GM21723 (cell line): ENCODE measurements around the gene LRCH3.

ENCODE experiments used
- ATAC-seq: cut with Tn5 transposase; IDR thresholded peaks from one replicate; pipeline ENCODE4 v1.9.1; 2021; ENCODE audit warnings: mild to moderate bottlenecking, moderate library complexity; ENCODE audit not compliant: unreplicated experiment

The LRCH3 gene

DNA sequence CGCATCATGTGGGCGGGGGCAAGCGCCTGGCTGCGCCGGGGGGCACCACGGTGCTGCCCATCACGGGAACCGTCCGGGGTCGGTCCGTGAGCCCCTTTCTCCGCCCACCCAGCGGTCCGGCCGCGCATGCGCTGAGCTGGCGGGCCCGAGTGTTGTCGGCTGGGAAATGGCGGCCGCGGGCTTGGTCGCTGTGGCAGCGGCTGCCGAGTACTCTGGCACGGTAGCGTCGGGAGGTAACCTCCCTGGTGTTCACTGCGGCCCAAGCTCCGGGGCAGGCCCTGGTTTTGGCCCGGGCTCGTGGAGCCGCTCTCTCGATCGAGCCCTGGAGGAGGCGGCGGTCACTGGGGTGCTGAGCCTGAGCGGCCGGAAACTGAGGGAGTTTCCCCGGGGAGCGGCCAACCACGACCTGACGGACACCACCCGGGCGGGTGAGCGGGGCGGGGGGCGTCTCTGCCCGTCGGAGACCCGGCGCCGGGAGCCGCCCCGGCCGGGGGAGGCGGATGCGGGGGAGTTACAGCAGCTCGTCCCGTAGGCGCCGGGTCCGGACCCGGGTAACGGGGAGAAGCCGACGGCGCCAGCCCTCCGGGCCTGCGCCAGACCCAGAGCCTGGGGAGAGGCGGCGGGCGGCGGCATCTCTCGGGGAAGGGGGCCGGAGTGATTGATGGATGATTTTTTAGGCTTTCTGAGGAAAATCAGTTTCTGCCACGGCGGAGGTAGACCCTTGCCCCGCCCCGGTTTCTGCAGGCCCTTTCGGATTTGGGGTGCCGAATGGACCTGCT is at the start of gene LRCH3:
TSS of gene LRCH3 (plus strand) at position 142 of the 779 bp plus-strand sequence. CDS start at position 167, 25 bp downstream.
- ATAC-seq: peak; percentile 79

- ATAC-seq: no peak
Measured at GRCh38 chr3:197742787-197743186, 48.3 kb upstream of the LRCH3 start.

DNA sequence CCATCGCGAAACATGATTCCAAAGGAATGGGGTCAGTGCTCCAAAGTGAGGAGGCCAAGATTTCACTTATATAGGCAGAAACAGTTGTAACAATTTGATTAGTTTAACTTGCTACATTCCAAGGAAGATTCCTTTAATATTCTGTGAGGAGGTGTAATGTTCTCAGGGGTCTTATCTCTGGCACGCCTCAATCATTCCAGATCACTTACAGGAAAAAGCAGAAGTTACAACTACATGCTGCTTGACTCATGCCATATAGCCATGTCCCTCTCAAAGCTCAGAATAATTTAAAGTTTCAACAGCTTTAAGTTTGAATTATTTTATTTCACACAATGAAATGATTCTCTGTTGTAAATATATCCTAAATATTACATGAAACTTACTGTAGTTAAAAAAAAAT is 44.8 kb upstream of the LRCH3 start:
- ATAC-seq: no peak

DNA sequence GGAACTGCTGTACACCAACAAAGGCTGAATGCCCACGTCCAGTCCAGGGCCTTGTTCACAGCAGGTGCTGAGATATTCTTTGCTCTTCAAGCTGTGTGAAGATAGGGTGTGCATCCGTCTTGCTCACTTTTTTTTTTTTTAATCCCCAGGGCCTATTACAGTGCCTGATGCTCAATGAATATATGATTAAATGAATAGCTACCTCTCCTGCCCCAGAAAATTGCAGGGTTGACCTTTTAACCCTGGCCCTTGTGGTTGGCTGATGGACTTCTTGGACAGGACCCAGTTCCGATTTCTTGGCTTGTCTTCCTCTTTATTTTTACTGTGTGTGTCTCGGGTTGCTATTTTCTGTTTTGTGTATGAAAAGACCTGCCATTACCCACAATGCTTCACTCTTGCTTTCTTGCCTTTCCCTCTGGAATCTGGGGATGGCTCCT is 44.2 kb upstream of the LRCH3 start:
- no peak for ATAC-seq

DNA sequence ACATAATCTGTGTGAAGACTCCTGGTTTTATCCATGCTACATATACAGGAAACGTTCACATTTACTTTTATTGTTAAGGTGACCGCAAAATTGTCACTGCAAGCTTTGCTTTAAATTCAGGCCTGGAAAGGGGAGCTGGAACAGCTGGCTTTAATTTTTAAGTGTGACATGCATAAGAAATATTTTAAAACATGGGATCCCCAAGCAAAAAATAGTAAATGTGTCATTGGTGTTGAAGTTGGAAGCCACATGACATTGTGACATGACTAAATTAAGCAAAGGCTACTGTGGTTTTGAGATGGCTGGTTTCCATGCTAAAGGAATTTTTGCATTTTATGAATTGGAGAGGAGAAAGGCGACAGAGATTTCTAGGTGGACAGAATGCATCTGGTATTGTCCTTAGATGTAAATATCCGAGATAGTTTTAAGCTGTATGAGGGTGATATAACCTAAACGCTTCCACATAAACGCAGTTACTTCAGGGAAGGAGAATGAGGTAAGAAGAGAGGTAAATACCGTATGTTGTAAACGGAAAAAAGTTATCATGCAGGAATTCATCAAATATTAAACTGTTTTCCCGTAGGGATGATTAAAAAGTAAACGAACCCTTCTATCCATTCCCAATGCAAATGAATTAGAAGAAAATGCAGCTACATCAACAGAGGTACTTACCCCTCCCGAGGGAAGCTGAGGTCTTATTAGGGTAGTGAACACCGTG is 42.3 kb upstream of the LRCH3 start:
- ATAC-seq: no peak

DNA sequence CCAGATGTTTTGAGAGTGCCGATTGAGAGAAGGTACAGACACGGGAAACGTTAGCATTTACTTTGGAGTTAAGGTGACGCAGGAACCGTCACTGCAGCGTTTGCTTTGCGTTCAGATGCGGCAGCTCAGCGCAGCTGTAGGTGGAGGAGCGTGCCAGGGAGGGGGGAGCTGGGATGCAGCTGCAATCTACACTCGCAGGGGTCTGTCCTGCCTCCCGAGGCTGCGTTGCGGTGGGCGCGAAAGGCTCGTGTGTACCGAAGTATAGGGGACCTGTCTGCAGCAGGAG is 41.8 kb upstream of the LRCH3 start:
- ATAC-seq: peak; percentile 43

- peak; percentile 74 for ATAC-seq
Measured at GRCh38 chr3:197749601-197750395, 41.3 kb upstream of the LRCH3 start, which contains the start of gene FYTTD1. Gene FYTTD1 (plus strand): TSS chr3:197749883. CDS start chr3:197749972, 89 bp downstream.

DNA sequence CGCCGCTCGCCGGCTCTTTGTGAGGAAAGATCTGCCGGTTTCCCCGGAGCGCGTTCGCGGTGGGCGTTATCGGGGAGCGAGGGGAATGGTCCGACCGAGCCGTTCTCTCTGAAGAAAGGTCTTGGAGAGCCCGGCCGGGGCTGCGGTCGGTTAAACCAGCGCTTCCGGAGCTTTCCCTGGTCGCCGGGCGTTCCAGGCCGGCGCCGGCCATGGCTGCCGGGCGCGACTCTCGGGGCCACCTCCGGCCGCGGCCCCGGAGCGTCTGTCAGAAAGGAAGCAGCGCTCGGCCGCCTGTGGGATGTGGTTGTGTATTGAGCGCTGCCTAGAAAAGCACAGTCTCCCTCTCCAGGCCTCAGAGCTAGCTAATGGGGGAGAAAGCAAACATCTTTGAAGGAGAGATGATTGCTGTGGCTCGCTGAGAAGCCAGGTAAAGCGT is 40.6 kb upstream of the LRCH3 start:
- peak; percentile 46 for ATAC-seq

DNA sequence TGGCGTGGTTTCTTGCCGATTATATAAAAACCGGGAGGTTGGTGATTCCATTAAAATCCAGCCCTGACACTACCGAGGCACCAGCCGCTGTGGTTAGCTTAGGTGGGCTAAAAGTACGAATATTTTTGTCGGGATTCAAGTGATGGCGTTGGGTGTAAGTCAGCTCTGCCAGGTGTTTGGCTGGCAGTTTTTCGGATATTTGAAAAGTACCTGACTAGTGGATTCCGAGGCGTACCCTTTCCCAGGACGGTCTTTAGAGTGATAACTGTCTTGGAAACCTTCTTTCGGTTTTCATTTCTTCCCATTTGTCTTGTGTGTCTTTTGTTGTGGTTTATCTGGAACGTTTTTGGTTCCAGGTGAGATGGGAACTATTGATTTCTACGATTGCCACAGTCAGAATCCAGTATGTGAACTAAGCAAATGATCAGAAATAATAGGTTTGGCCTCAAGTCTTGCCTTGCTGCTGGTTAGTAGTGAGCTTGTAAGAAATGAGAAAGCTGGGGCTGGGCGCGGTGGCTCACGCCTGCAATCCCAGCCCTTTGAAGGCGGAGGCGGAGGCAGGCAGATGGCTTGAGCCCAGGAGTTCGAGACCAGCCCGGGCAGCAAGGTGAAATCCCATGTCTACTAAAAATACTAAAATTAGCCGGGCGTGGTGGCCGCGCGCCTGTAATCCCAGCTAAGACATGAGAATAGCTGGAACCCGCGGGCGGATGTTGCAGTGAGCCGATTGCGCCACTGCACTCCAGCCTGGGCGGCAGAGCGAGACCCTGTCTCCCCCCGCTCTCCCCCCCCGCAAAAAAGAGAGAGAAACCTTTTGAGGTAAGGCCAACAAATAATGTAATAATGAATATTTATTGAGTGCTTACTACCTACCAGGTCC is 40.0 kb upstream of the LRCH3 start:
- no peak for ATAC-seq

DNA sequence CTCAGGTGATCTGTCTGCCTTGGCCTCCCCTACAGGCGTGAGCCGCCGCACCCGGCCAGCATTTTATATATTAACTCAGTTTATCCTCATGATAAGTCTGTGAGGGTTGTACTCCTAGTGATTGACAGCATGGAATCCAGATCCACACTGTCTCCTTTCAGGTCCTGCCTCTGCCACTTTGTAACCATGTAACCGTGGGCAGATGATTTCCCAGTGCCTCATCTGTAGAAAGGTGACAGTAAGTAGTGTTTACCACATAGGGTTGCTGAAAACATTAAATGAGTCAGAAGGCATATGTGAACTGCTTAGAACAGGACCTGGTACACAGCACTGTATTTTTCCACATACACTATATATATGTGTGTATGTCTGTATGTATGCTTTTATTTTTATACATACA is 38.9 kb upstream of the LRCH3 start:
- no peak for ATAC-seq

DNA sequence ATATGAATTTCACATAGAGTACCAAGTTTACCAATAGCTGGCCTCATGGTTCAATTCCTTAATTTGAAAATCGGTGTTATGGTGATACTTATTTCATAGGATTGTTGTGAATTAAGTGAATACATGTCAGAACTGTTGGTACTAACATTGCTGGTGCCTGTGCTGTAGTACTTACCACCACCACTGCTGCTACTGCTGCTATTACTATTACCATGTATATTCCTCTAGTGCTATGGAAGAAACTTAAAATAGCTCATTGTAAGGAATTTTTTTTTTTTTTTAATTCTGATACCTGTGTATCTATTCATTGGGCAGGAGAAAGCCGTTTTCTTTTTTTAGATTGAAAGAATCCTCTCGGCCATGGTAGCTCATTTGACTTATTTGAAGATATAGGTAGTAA is 37.8 kb upstream of the LRCH3 start:
- no peak for ATAC-seq

- ATAC-seq: no peak
Measured at GRCh38 chr3:197756704-197757103, 34.4 kb upstream of the LRCH3 start.

DNA sequence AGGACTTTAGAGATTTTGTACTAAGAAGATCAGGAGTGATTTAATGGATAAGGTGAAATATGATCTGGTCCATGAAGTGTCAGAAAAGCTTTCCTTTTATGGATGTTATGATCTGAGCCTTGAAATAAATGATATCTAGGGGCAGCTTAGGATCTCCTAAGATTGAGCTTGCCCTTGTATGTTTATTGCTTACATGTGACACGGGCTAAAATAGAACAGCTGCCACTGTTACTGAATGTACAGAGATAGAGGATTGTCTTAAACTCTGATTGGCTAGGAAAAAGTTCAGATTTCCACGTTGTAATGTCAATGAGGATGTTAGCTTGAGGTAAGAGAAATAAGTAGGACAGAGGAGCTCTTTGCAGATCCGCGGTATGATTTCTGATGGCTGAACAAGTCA is 32.5 kb upstream of the LRCH3 start:
- no peak for ATAC-seq

GRCh38 chr3:197761784-197762183 is 29.3 kb upstream of the LRCH3 start:
- no peak for ATAC-seq

GRCh38 chr3:197775317-197775716 is 15.7 kb upstream of the LRCH3 start:
- ATAC-seq: no peak

- peak; percentile 58 for ATAC-seq
Measured at GRCh38 chr3:197782230-197782629, 8.8 kb upstream of the LRCH3 start.

DNA sequence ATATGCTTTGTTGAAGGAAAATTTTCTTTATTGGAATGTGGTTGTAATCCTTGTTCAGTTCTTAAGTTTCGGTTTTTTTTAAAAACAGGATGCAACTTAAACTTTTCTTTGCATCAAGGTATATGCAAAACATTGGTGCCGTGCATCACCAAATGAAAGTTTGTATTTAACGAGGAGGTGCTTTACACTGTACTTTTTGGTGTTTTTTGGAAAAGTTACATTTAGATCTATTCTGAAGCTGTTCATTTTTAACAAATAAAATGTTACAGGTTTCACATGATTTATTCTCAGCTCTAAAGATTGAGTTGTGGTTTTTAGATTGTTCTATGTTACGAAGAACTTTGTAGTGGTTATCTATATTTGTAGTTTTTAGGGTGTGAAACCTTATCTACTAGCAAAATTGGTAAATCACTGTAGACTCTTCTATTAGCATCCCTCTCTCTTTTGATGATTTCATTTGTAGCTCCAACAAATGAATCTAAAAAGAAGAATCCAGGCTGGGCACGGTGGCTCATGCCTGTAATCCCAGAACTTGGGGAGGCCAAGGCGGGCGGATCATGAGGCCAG is 7.0 kb upstream of the LRCH3 start:
- ATAC-seq: no peak

DNA sequence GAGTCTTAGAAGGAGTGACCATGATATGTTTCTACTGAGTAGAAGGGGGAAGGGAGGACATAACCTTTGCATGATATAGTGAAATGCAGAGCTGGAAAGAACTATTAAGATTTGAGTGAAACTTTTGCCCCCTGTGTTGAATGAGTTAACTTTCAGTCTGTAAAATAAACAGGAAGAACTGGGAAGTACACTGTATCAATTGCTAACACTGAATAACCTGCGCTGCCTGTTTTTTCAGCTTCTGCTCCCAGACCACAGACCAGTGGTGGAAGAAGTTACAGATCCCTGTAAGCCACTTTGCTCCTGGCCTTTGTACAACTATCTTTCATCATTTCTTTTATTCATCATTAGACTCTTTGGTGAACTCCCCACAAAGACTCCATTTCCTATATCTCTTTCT is 3.6 kb upstream of the LRCH3 start:
- ATAC-seq: no peak

- no peak for ATAC-seq
Measured at GRCh38 chr3:197789309-197789708, 1.7 kb upstream of the LRCH3 start.

- ATAC-seq: no peak
Measured at GRCh38 chr3:197790033-197790432, 1.0 kb upstream of the LRCH3 start.
